Kidney (tissue), 14 donors: ENCODE measurements around the gene NAT9. TPM values are rescaled to one million over a fixed set of nuclear protein-coding genes. Genes with fewer than 3 reads are reported as not detected.
A peak's percentile ranks its signal among the peaks of the same experiment; 100 is the strongest.

Experiments used
- DNase-seq, 5 donors: peaks; one replicate each; pipeline ENCODE4 v3.0.0-alpha.2; 2013 to 2020
- FAIRE-seq: peaks from 2 replicates; lab custom pipeline; 2012; peaks lifted over from hg19 to GRCh38; lab: Jason Lieb, UNC
- H3K27ac ChIP-seq, 2 donors: one replicate each; pipeline ENCODE4 v1.7.0; 2013; ENCODE audit warnings: low read depth in 2 of 2, low read length in 2 of 2, inconsistent platforms in 1 of 2
- H3K27me3 ChIP-seq: one replicate; pipeline ENCODE4 v1.7.1; 2013; ENCODE audit warnings: low read length, inconsistent platforms; ENCODE audit not compliant: control insufficient read depth, insufficient read depth
- H3K36me3 ChIP-seq, 3 donors: one replicate each; pipeline versions ENCODE4 v1.7.0 to v1.7.1; 2013; ENCODE audit warnings: low read length in 3 of 3, control low read depth in 1 of 3, inconsistent platforms in 1 of 3; ENCODE audit not compliant: insufficient read depth in 3 of 3, control insufficient read depth in 2 of 3
- H3K4me1 ChIP-seq, 3 donors: one replicate each; pipeline versions ENCODE4 v1.7.0 to v1.7.1; 2013; ENCODE audit warnings: low read length in 3 of 3, inconsistent platforms in 1 of 3, low read depth in 1 of 3; ENCODE audit not compliant: control insufficient read depth in 2 of 3, insufficient read depth in 2 of 3
- H3K4me3 ChIP-seq, 3 donors: one replicate each; pipeline versions ENCODE4 v1.7.0 to v1.8.1; 2013; ENCODE audit warnings: low read length in 3 of 3, control low read depth in 1 of 3, inconsistent platforms in 1 of 3
- H3K9ac ChIP-seq, 3 donors: one replicate each; pipeline versions ENCODE4 v1.7.0 to v1.7.1; 2013; ENCODE audit warnings: low read length in 3 of 3, control low read depth in 1 of 3, inconsistent platforms in 1 of 3
- H3K9me3 ChIP-seq, 3 donors: one replicate each; pipeline versions ENCODE4 v1.7.0 to v1.7.1; 2013; ENCODE audit warnings: low read length in 3 of 3, control low read depth in 1 of 3, inconsistent platforms in 1 of 3; ENCODE audit not compliant: control insufficient read depth in 2 of 3, insufficient read depth in 1 of 3
- intact Hi-C: fragments of 100-400 bp; cut with DNase I; formaldehyde crosslinking; loops from one replicate; pipeline ENCODE4 v1.11.1; 2022
- microRNA-seq: library from miRNA; unstranded; fragments of <30 nt; microRNA quantifications from one replicate; pipeline ENCODE4 v1.2.0, GENCODE V29; 2020
- polyA plus RNA-seq: library from polyadenylated mRNA; stranded (reverse); fragments of 350-450 nt; fragmentation: Illumina TruSeq; extraction: RNeasy Lipid Tissue Mini Kit (QIAGEN cat#74804); gene quantifications from one replicate; pipeline ENCODE4 v1.2.3, GENCODE V29; 2014; ENCODE audit warnings: low read depth, low replicate concordance; ENCODE audit not compliant: insufficient read depth
- total RNA-seq: library from RNA; stranded (reverse); fragmentation: NEBNext Ultra II Directional; extraction: Animal tissue kit (Norgen Biotek cat#: 25700); gene quantifications from one replicate; pipeline ENCODE4 v1.2.1, GENCODE V29; 2021
- TF ChIP-seq, protein P1 (sequence below): IDR thresholded peaks from 3 replicates; pipeline ENCODE4 v1.5.1; 2012; ENCODE audit warnings: mild to moderate bottlenecking, moderate library complexity, borderline replicate concordance; ENCODE audit not compliant: insufficient read depth; ENCODE audit errors: extremely low read depth
- donor health status: control.
- donor health status: control.
- donor health status: control.
- donor health status: control.
- donor health status: control.
- donor health status: DM: yes; HTN: yes; CAD: no.
- donor health status: Normal renal cell carcinoma (clear cell type).

Gene NAT9
- total and polyA plus RNA-seq, 2 donors from 2014 or later: 33.5 to 41.5 TPM

DNA sequence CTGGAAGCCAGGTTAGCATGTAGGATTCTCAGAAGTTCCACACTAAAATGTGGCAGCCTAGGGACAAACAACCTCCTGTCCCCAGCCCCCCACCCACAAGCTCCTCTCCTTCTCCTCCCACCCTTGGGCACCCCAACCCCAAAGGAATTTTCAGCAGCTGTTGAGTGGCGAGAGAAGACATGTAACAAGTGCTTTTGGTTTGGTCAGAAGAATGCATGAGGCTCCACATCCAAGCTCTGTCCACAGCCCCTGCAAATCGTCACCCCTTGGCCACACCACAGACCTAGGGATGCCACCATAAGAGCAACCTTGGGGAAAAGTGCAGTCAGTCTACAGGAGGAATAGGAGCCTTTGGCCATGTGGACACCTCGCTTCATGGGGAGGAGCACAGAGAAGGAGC, 51.0 kb downstream of the NAT9 start:
- intact Hi-C loops: no loop called here
- Histone ChIP-seq H3K27me3 (no peaks in the 10 kb centered on the region), H3K4me3 (no peak overlapping the region), H3K9ac (no peak overlapping the region), H3K36me3 (no peaks in the 10 kb centered on the region), H3K9me3 (no peaks in the 10 kb centered on the region), H3K27ac (no peak overlapping the region), H3K4me1 (no peaks in the 10 kb centered on the region)
- FAIRE-seq (no peak), DNase-seq (no peak)
- TF ChIP-seq, protein P1, sequence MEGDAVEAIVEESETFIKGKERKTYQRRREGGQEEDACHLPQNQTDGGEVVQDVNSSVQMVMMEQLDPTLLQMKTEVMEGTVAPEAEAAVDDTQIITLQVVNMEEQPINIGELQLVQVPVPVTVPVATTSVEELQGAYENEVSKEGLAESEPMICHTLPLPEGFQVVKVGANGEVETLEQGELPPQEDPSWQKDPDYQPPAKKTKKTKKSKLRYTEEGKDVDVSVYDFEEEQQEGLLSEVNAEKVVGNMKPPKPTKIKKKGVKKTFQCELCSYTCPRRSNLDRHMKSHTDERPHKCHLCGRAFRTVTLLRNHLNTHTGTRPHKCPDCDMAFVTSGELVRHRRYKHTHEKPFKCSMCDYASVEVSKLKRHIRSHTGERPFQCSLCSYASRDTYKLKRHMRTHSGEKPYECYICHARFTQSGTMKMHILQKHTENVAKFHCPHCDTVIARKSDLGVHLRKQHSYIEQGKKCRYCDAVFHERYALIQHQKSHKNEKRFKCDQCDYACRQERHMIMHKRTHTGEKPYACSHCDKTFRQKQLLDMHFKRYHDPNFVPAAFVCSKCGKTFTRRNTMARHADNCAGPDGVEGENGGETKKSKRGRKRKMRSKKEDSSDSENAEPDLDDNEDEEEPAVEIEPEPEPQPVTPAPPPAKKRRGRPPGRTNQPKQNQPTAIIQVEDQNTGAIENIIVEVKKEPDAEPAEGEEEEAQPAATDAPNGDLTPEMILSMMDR: no peak

DNA sequence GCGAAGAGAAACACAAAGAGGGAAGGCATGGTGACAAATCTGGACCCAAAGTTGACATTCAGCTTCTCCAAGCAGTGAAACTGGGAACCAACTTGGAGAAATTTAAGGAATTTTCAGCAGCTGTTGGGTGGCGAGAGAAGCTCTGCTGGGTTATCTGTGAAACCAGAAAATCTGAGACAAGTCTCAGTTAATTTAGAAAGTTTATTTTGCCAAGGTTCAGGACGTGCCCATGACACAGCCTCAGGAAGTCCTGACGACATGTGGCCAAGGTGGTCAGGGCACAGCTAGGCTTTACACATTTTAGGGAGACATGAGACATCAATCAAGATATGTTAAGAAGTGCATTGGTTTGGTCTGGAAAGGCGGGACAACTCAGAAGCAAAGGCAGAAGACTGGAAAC, 52.3 kb downstream of the NAT9 start:
- H3K9me3 ChIP-seq: no peaks in the 10 kb centered on the region
- no peaks in the 10 kb centered on the region for H3K27me3 ChIP-seq
- no peak overlapping the region for H3K4me3 ChIP-seq
- FAIRE-seq: no peak
- no peaks in the 10 kb centered on the region for H3K36me3 ChIP-seq
- no peak overlapping the region for H3K9ac ChIP-seq
- H3K27ac ChIP-seq: no peak overlapping the region
- intact Hi-C loops: no loop called here
- H3K4me1 ChIP-seq: no peaks in the 10 kb centered on the region
- no peak for DNase-seq
- TF ChIP-seq, protein P1: no peak

DNA sequence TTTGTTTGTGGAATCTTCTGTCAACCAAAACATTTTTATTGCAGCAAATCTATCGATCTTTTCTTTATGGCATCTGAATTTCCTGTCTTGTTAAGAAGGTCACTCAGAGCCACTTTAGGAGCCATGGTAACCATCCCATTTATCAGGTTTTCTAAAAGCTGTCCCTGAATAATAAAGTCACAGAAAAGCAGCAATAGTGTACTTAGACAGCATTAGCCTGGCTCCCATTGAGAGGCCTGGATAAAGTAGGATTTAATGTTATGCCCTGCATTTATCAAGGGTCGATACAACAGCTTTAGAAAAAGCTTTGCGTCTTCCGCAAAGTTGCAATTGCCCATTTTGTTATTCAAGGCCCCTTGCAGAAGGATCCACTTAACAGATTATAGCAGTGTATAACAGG, 53.4 kb downstream of the NAT9 start:
- no peaks in the 10 kb centered on the region for H3K27me3 ChIP-seq
- H3K9me3 ChIP-seq: no peaks in the 10 kb centered on the region
- no peak overlapping the region for H3K4me3 ChIP-seq
- TF ChIP-seq, protein P1: no peak
- H3K36me3 ChIP-seq: no peaks in the 10 kb centered on the region
- no peaks in the 10 kb centered on the region for H3K4me1 ChIP-seq
- no peak for DNase-seq
- intact Hi-C loops: no loop called here
- no peak for FAIRE-seq
- no peak overlapping the region for H3K9ac ChIP-seq
- no peak overlapping the region for H3K27ac ChIP-seq

Small RNAs within 50 kb of the gene (microRNA-seq; reads per million reads assigned to microRNA genes)
- 10.1 reads per million, percentile 19 among the genes with 10 or more reads in this experiment for gene MIR3615

Other genes with a start within 250 kb of the NAT9 start
- 0.91 TPM for gene CD300LB, start 244.9 kb downstream of the NAT9 start, total RNA-seq
- not detected for gene CD300LB, start 244.9 kb downstream of the NAT9 start, polyA plus RNA-seq
- 4.2 TPM for gene CD300C, start 230.2 kb downstream of the NAT9 start, total RNA-seq
- gene CD300C, start 230.2 kb downstream of the NAT9 start, polyA plus RNA-seq: 0.34 TPM
- 2.0 TPM for gene CD300H, start 208.8 kb downstream of the NAT9 start, total RNA-seq
- gene CD300H, start 208.8 kb downstream of the NAT9 start, polyA plus RNA-seq: not detected
- not detected for gene CD300LD, start 184.1 kb downstream of the NAT9 start, total RNA-seq
- gene CD300LD, start 184.1 kb downstream of the NAT9 start, polyA plus RNA-seq: not detected
- gene CD300E, start 152.6 kb downstream of the NAT9 start, total RNA-seq: 2.5 TPM
- 0.39 TPM for gene CD300E, start 152.6 kb downstream of the NAT9 start, polyA plus RNA-seq
- 3.1 TPM for gene CD300LF, start 63.4 kb downstream of the NAT9 start, total RNA-seq
- gene CD300LF, start 63.4 kb downstream of the NAT9 start, polyA plus RNA-seq: 0.49 TPM
- 5.6 TPM for gene RAB37, start 39.1 kb downstream of the NAT9 start, total RNA-seq
- gene RAB37, start 39.1 kb downstream of the NAT9 start, polyA plus RNA-seq: 1.7 TPM
- gene NHERF1, start 27.7 kb downstream of the NAT9 start, total RNA-seq: 71.3 TPM
- gene NHERF1, start 27.7 kb downstream of the NAT9 start, polyA plus RNA-seq: 448 TPM
- 0.31 TPM for gene GRIN2C, start 83.5 kb upstream of the NAT9 start, total RNA-seq
- 0.15 TPM for gene GRIN2C, start 83.5 kb upstream of the NAT9 start, polyA plus RNA-seq
- 9.0 TPM for gene FDXR, start 96.6 kb upstream of the NAT9 start, total RNA-seq
- gene FDXR, start 96.6 kb upstream of the NAT9 start, polyA plus RNA-seq: 15.2 TPM
- gene FADS6, start 117.3 kb upstream of the NAT9 start, total RNA-seq: not detected
- not detected for gene FADS6, start 117.3 kb upstream of the NAT9 start, polyA plus RNA-seq
- gene USH1G, start 146.9 kb upstream of the NAT9 start, total RNA-seq: 0.22 TPM
- gene USH1G, start 146.9 kb upstream of the NAT9 start, polyA plus RNA-seq: 0.17 TPM
- not detected for gene OTOP2, start 147.9 kb upstream of the NAT9 start, total RNA-seq
- gene OTOP2, start 147.9 kb upstream of the NAT9 start, polyA plus RNA-seq: not detected
- gene OTOP3, start 159.6 kb upstream of the NAT9 start, total RNA-seq: not detected
- gene OTOP3, start 159.6 kb upstream of the NAT9 start, polyA plus RNA-seq: not detected
- gene HID1, start 196.4 kb upstream of the NAT9 start, total RNA-seq: 32.6 TPM
- 13.6 TPM for gene HID1, start 196.4 kb upstream of the NAT9 start, polyA plus RNA-seq
- gene CDR2L, start 211.3 kb upstream of the NAT9 start, total RNA-seq: 29.3 TPM
- gene CDR2L, start 211.3 kb upstream of the NAT9 start, polyA plus RNA-seq: 12.5 TPM
- 23.1 TPM for gene MRPL58, start 236.3 kb upstream of the NAT9 start, total RNA-seq
- gene MRPL58, start 236.3 kb upstream of the NAT9 start, polyA plus RNA-seq: 84.5 TPM